Sigmoid colon (tissue), 4 donors: ENCODE results near the gene ARL8A.

Source experiments
- CTCF ChIP-seq, 4 experiments: fragments of 450-650 bp in 3 of 4; fragments of 200-600 bp in 1 of 4; IDR thresholded peaks; one replicate each; pipeline ENCODE4 v1.5.1; 2016 to 2019; ENCODE audit warnings: antibody characterized with exemption in 4 of 4, mild to moderate bottlenecking in 3 of 4, moderate library complexity in 2 of 4
- POLR2A ChIP-seq, 2 donors: fragments of 450-650 bp; IDR thresholded peaks; one replicate each; pipeline ENCODE4 v1.6.1; 2016; ENCODE audit warnings: antibody characterized with exemption in 2 of 2, mild to moderate bottlenecking in 2 of 2, moderate library complexity in 2 of 2
- POLR2AphosphoS5 ChIP-seq, 4 donors: sonication (generic); formaldehyde crosslinking; IDR thresholded peaks; one replicate each; pipeline ENCODE4 v1.6.1; 2017; ENCODE audit warnings: antibody characterized with exemption in 4 of 4

GRCh38 chr1:202127061-202127460 is 17.5 kb downstream of the ARL8A start:
- TF ChIP-seq CTCF (IDR thresholded peaks at IDR 0.05) (no peak), POLR2AphosphoS5 (IDR thresholded peaks at IDR 0.05) (no peak), POLR2A (IDR thresholded peaks at IDR 0.05) (no peak)
